ENCODE data around the gene STXBP5.

The STXBP5 gene

GRCh38 chr6:147176795-147177194 is 27.4 kb upstream of the STXBP5 start:
- 93% methylated on average over 1 of the region's 1 CpG for WGBS (ENCODE audit: insufficient coverage)
- no peak for DNase-seq
- H3K9me3 ChIP-seq (ENCODE audit: control extremely low read depth in 1 of 5, control insufficient read depth in 4 of 5, insufficient read depth in 2 of 5, low read depth in 1 of 5, low read length in 4 of 5), result no peaks in the 10 kb centered on the region
- H3K4me3 ChIP-seq (ENCODE audit: control insufficient read depth in 1 of 7, extremely low read depth in 1 of 7, insufficient read depth in 4 of 7, low read depth in 2 of 7, low read length in 6 of 7), result no peak overlapping the region
- H3K4me1 ChIP-seq (ENCODE audit: control extremely low read depth in 1 of 4, control insufficient read depth in 4 of 4, insufficient read depth in 4 of 4, low read length in 3 of 4), result peaks cover 0 to 9% (median 2%) of the 10 kb centered on the region in 4 experiments
- H3K27ac ChIP-seq (ENCODE audit: insufficient read depth in 1 of 2, low read depth in 1 of 2, low read length in 2 of 2, poor library complexity in 1 of 2, severe bottlenecking in 2 of 2), result no peak overlapping the region
- ChIA-PET CTCF (no interaction called here), POLR2A (no interaction called here)
- H3K36me3 ChIP-seq (ENCODE audit: control insufficient read depth in 4 of 4, insufficient read depth in 4 of 4, low read length in 3 of 4), result no peaks in the 10 kb centered on the region
- no peaks in the 10 kb centered on the region for H3K27me3 ChIP-seq (replicated peaks in 2 of 5; ENCODE audit: control insufficient read depth in 4 of 5, insufficient read depth in 5 of 5, low read length in 4 of 5)

GRCh38 chr6:147177286-147177685 is 26.9 kb upstream of the STXBP5 start:
- Histone ChIP-seq H3K27me3 (replicated peaks in 2 of 5; ENCODE audit: control insufficient read depth in 4 of 5, insufficient read depth in 5 of 5, low read length in 4 of 5) (no peaks in the 10 kb centered on the region), H3K4me1 (ENCODE audit: control extremely low read depth in 1 of 4, control insufficient read depth in 4 of 4, insufficient read depth in 4 of 4, low read length in 3 of 4) (peaks cover 0 to 9% (median 2%) of the 10 kb centered on the region in 4 experiments), H3K9me3 (ENCODE audit: control extremely low read depth in 1 of 5, control insufficient read depth in 4 of 5, insufficient read depth in 2 of 5, low read depth in 1 of 5, low read length in 4 of 5) (no peaks in the 10 kb centered on the region), H3K36me3 (ENCODE audit: control insufficient read depth in 4 of 4, insufficient read depth in 4 of 4, low read length in 3 of 4) (no peaks in the 10 kb centered on the region), H3K4me3 (ENCODE audit: control insufficient read depth in 1 of 7, extremely low read depth in 1 of 7, insufficient read depth in 4 of 7, low read depth in 2 of 7, low read length in 6 of 7) (no peak overlapping the region), H3K27ac (ENCODE audit: insufficient read depth in 1 of 2, low read depth in 1 of 2, low read length in 2 of 2, poor library complexity in 1 of 2, severe bottlenecking in 2 of 2) (no peak overlapping the region)
- POLR2A ChIA-PET, result no interaction called here
- CTCF ChIA-PET, result interaction anchor here (2.2 kb wide), 1 partner anchor 8 kb away, joined by 8 read pairs; no protein-coding TSS in a partner anchor
- DNase-seq, result no peak
- 100% methylated on average over 1 of the region's 3 CpGs for WGBS (ENCODE audit: insufficient coverage)

- Histone ChIP-seq H3K27ac (ENCODE audit: insufficient read depth in 1 of 2, low read depth in 1 of 2, low read length in 2 of 2, poor library complexity in 1 of 2, severe bottlenecking in 2 of 2) (no peak overlapping the region), H3K4me1 (ENCODE audit: control extremely low read depth in 1 of 4, control insufficient read depth in 4 of 4, insufficient read depth in 4 of 4, low read length in 3 of 4) (peaks cover 0 to 5% (median 0%) of the 10 kb centered on the region in 4 experiments), H3K36me3 (ENCODE audit: control insufficient read depth in 4 of 4, insufficient read depth in 4 of 4, low read length in 3 of 4) (no peaks in the 10 kb centered on the region), H3K4me3 (ENCODE audit: control insufficient read depth in 1 of 7, extremely low read depth in 1 of 7, insufficient read depth in 4 of 7, low read depth in 2 of 7, low read length in 6 of 7) (no peak overlapping the region), H3K9me3 (ENCODE audit: control extremely low read depth in 1 of 5, control insufficient read depth in 4 of 5, insufficient read depth in 2 of 5, low read depth in 1 of 5, low read length in 4 of 5) (no peaks in the 10 kb centered on the region), H3K27me3 (replicated peaks in 2 of 5; ENCODE audit: control insufficient read depth in 4 of 5, insufficient read depth in 5 of 5, low read length in 4 of 5) (no peaks in the 10 kb centered on the region)
- ChIA-PET POLR2A (no interaction called here), CTCF (interaction anchor here (2.2 kb wide), 1 partner anchor 9 kb away, joined by 8 read pairs; no protein-coding TSS in a partner anchor)
- DNase-seq, result no peak
Observed at GRCh38 chr6:147178355-147178754, 25.9 kb upstream of the STXBP5 start.

GRCh38 chr6:147179809-147180208 is 24.4 kb upstream of the STXBP5 start:
- POLR2A ChIA-PET, result no interaction called here
- no peaks in the 10 kb centered on the region for H3K9me3 ChIP-seq (ENCODE audit: control extremely low read depth in 1 of 5, control insufficient read depth in 4 of 5, insufficient read depth in 2 of 5, low read depth in 1 of 5, low read length in 4 of 5)

GRCh38 chr6:147180926-147181325 is 23.3 kb upstream of the STXBP5 start:
- Histone ChIP-seq H3K27me3 (replicated peaks in 2 of 5; ENCODE audit: control insufficient read depth in 4 of 5, insufficient read depth in 5 of 5, low read length in 4 of 5) (no peaks in the 10 kb centered on the region), H3K36me3 (ENCODE audit: control insufficient read depth in 4 of 4, insufficient read depth in 4 of 4, low read length in 3 of 4) (no peaks in the 10 kb centered on the region), H3K4me1 (ENCODE audit: control extremely low read depth in 1 of 4, control insufficient read depth in 4 of 4, insufficient read depth in 4 of 4, low read length in 3 of 4) (peaks cover 0 to 1% (median 0%) of the 10 kb centered on the region in 4 experiments), H3K4me3 (ENCODE audit: control insufficient read depth in 1 of 7, extremely low read depth in 1 of 7, insufficient read depth in 4 of 7, low read depth in 2 of 7, low read length in 6 of 7) (no peak overlapping the region), H3K27ac (ENCODE audit: insufficient read depth in 1 of 2, low read depth in 1 of 2, low read length in 2 of 2, poor library complexity in 1 of 2, severe bottlenecking in 2 of 2) (no peak overlapping the region), H3K9me3 (ENCODE audit: control extremely low read depth in 1 of 5, control insufficient read depth in 4 of 5, insufficient read depth in 2 of 5, low read depth in 1 of 5, low read length in 4 of 5) (no peaks in the 10 kb centered on the region)
- DNase-seq, result no peak
- POLR2A ChIA-PET, result no interaction called here
- 100% methylated on average over 4 of the region's 7 CpGs for WGBS (ENCODE audit: insufficient coverage)
- CTCF ChIA-PET, result interaction anchor here (0.6 kb wide), 1 partner anchor 114 kb away, joined by 3 read pairs; no protein-coding TSS in a partner anchor

More at GRCh38 chr6:147179809-147180208, 24.4 kb upstream of the STXBP5 start:
- CTCF ChIA-PET, result no interaction called here
- Histone ChIP-seq H3K27ac (ENCODE audit: insufficient read depth in 1 of 2, low read depth in 1 of 2, low read length in 2 of 2, poor library complexity in 1 of 2, severe bottlenecking in 2 of 2) (no peak overlapping the region), H3K36me3 (ENCODE audit: control insufficient read depth in 4 of 4, insufficient read depth in 4 of 4, low read length in 3 of 4) (no peaks in the 10 kb centered on the region), H3K27me3 (replicated peaks in 2 of 5; ENCODE audit: control insufficient read depth in 4 of 5, insufficient read depth in 5 of 5, low read length in 4 of 5) (no peaks in the 10 kb centered on the region), H3K4me3 (ENCODE audit: control insufficient read depth in 1 of 7, extremely low read depth in 1 of 7, insufficient read depth in 4 of 7, low read depth in 2 of 7, low read length in 6 of 7) (no peak overlapping the region), H3K4me1 (ENCODE audit: control extremely low read depth in 1 of 4, control insufficient read depth in 4 of 4, insufficient read depth in 4 of 4, low read length in 3 of 4) (no peaks in the 10 kb centered on the region)
- no CpG with 5 or more reads among the region's 3 CpGs for WGBS (ENCODE audit: insufficient coverage)
- DNase-seq, result no peak

- WGBS (ENCODE audit: insufficient coverage), result 100% methylated on average over 1 of the region's 1 CpG
- POLR2A ChIA-PET, result interaction anchor here (0.6 kb wide), 1 partner anchor 10 kb away, joined by 3 read pairs; no protein-coding TSS in a partner anchor
- no peaks in the 10 kb centered on the region for H3K27me3 ChIP-seq (replicated peaks in 2 of 5; ENCODE audit: control insufficient read depth in 4 of 5, insufficient read depth in 5 of 5, low read length in 4 of 5)
- H3K9me3 ChIP-seq (ENCODE audit: control extremely low read depth in 1 of 5, control insufficient read depth in 4 of 5, insufficient read depth in 2 of 5, low read depth in 1 of 5, low read length in 4 of 5), result no peaks in the 10 kb centered on the region
- no peaks in the 10 kb centered on the region for H3K36me3 ChIP-seq (ENCODE audit: control insufficient read depth in 4 of 4, insufficient read depth in 4 of 4, low read length in 3 of 4)
- no peak for DNase-seq
- CTCF ChIA-PET, result interaction anchor here (0.7 to 1.0 kb wide), 3 partner anchors 9 to 174 kb away, joined by 3 read pairs; no protein-coding TSS in a partner anchor
- H3K4me1 ChIP-seq (ENCODE audit: control extremely low read depth in 1 of 4, control insufficient read depth in 4 of 4, insufficient read depth in 4 of 4, low read length in 3 of 4), result peaks cover 0 to 7% (median 0%) of the 10 kb centered on the region in 4 experiments
- no peak overlapping the region for H3K4me3 ChIP-seq (ENCODE audit: control insufficient read depth in 1 of 7, extremely low read depth in 1 of 7, insufficient read depth in 4 of 7, low read depth in 2 of 7, low read length in 6 of 7)
- H3K27ac ChIP-seq (ENCODE audit: insufficient read depth in 1 of 2, low read depth in 1 of 2, low read length in 2 of 2, poor library complexity in 1 of 2, severe bottlenecking in 2 of 2), result no peak overlapping the region
Observed at GRCh38 chr6:147184379-147184778, 19.8 kb upstream of the STXBP5 start.

GRCh38 chr6:147185216-147185615 is 19.0 kb upstream of the STXBP5 start:
- no peaks in the 10 kb centered on the region for H3K9me3 ChIP-seq (ENCODE audit: control extremely low read depth in 1 of 5, control insufficient read depth in 4 of 5, insufficient read depth in 2 of 5, low read depth in 1 of 5, low read length in 4 of 5)
- CTCF ChIA-PET, result interaction anchor here (0.7 to 1.0 kb wide), 3 partner anchors 17 to 283 kb away, joined by 3 read pairs; no protein-coding TSS in a partner anchor
- no peaks in the 10 kb centered on the region for H3K27me3 ChIP-seq (replicated peaks in 2 of 5; ENCODE audit: control insufficient read depth in 4 of 5, insufficient read depth in 5 of 5, low read length in 4 of 5)
- H3K27ac ChIP-seq (ENCODE audit: insufficient read depth in 1 of 2, low read depth in 1 of 2, low read length in 2 of 2, poor library complexity in 1 of 2, severe bottlenecking in 2 of 2), result no peak overlapping the region
- POLR2A ChIA-PET, result interaction anchor here (0.6 kb wide), 1 partner anchor 9 kb away, joined by 3 read pairs; no protein-coding TSS in a partner anchor
- WGBS (ENCODE audit: insufficient coverage), result 100% methylated on average over 2 of the region's 3 CpGs
- no peaks in the 10 kb centered on the region for H3K36me3 ChIP-seq (ENCODE audit: control insufficient read depth in 4 of 4, insufficient read depth in 4 of 4, low read length in 3 of 4)
- no peak for DNase-seq
- peaks cover 0 to 7% (median 0%) of the 10 kb centered on the region in 4 experiments for H3K4me1 ChIP-seq (ENCODE audit: control extremely low read depth in 1 of 4, control insufficient read depth in 4 of 4, insufficient read depth in 4 of 4, low read length in 3 of 4)
- no peak overlapping the region for H3K4me3 ChIP-seq (ENCODE audit: control insufficient read depth in 1 of 7, extremely low read depth in 1 of 7, insufficient read depth in 4 of 7, low read depth in 2 of 7, low read length in 6 of 7)
